Measurements from ENCODE around the gene MUTYH.

Gene MUTYH

GRCh38 chr1:45381243-45381642 lies 41.0 kb upstream of the MUTYH start:
- Histone ChIP-seq H3K4me3 (ENCODE audit: severe bottlenecking) (no peak overlapping the region), H3K9me3 (ENCODE audit: severe bottlenecking) (no peaks in the 10 kb centered on the region), H3K36me3 (ENCODE audit: low read depth) (no peaks in the 10 kb centered on the region), H3K27ac (ENCODE audit: poor library complexity, severe bottlenecking) (peak overlapping the region; percentile 36), H3K4me1 (ENCODE audit: insufficient read depth, poor library complexity, severe bottlenecking) (peaks cover 10% of the 10 kb centered on the region), H3K27me3 (ENCODE audit: insufficient read depth, poor library complexity, severe bottlenecking) (no peaks in the 10 kb centered on the region)
- DNase-seq (ENCODE audit: low spot score) (peak; percentile 61), ATAC-seq (ENCODE audit: low read depth) (peak; percentile 92)
- TF ChIP-seq CTCF (IDR thresholded peaks at IDR 0.05; ENCODE audit: poor library complexity, severe bottlenecking), result no peak

GRCh38 chr1:45380730-45381129 lies 40.5 kb upstream of the MUTYH start:
- ATAC-seq (ENCODE audit: low read depth), result no peak
- H3K4me1 ChIP-seq (ENCODE audit: insufficient read depth, poor library complexity, severe bottlenecking), result peaks cover 10% of the 10 kb centered on the region
- H3K36me3 ChIP-seq (ENCODE audit: low read depth), result no peaks in the 10 kb centered on the region
- H3K9me3 ChIP-seq (ENCODE audit: severe bottlenecking), result no peaks in the 10 kb centered on the region
- no peak overlapping the region for H3K4me3 ChIP-seq (ENCODE audit: severe bottlenecking)
- no peaks in the 10 kb centered on the region for H3K27me3 ChIP-seq (ENCODE audit: insufficient read depth, poor library complexity, severe bottlenecking)
- no peak for TF ChIP-seq CTCF (IDR thresholded peaks at IDR 0.05; ENCODE audit: poor library complexity, severe bottlenecking)
- no peak for DNase-seq (ENCODE audit: low spot score)
- H3K27ac ChIP-seq (ENCODE audit: poor library complexity, severe bottlenecking), result peak overlapping the region; percentile 36

GRCh38 chr1:45380125-45380524 lies 39.9 kb upstream of the MUTYH start:
- Histone ChIP-seq H3K27me3 (ENCODE audit: insufficient read depth, poor library complexity, severe bottlenecking) (no peaks in the 10 kb centered on the region), H3K9me3 (ENCODE audit: severe bottlenecking) (no peaks in the 10 kb centered on the region), H3K36me3 (ENCODE audit: low read depth) (no peaks in the 10 kb centered on the region), H3K4me1 (ENCODE audit: insufficient read depth, poor library complexity, severe bottlenecking) (peaks cover 10% of the 10 kb centered on the region), H3K27ac (ENCODE audit: poor library complexity, severe bottlenecking) (no peak overlapping the region), H3K4me3 (ENCODE audit: severe bottlenecking) (no peak overlapping the region)
- no peak for ATAC-seq (ENCODE audit: low read depth)
- no peak for TF ChIP-seq CTCF (IDR thresholded peaks at IDR 0.05; ENCODE audit: poor library complexity, severe bottlenecking)
- DNase-seq (ENCODE audit: low spot score), result no peak

GRCh38 chr1:45379524-45379923 lies 39.3 kb upstream of the MUTYH start:
- Histone ChIP-seq H3K27ac (ENCODE audit: poor library complexity, severe bottlenecking) (no peak overlapping the region), H3K4me1 (ENCODE audit: insufficient read depth, poor library complexity, severe bottlenecking) (peaks cover 10% of the 10 kb centered on the region), H3K36me3 (ENCODE audit: low read depth) (no peaks in the 10 kb centered on the region), H3K4me3 (ENCODE audit: severe bottlenecking) (no peak overlapping the region), H3K9me3 (ENCODE audit: severe bottlenecking) (no peaks in the 10 kb centered on the region), H3K27me3 (ENCODE audit: insufficient read depth, poor library complexity, severe bottlenecking) (no peaks in the 10 kb centered on the region)
- TF ChIP-seq CTCF (IDR thresholded peaks at IDR 0.05; ENCODE audit: poor library complexity, severe bottlenecking), result no peak
- ATAC-seq (ENCODE audit: low read depth) (no peak), DNase-seq (ENCODE audit: low spot score) (no peak)

GRCh38 chr1:45378184-45378583 lies 37.9 kb upstream of the MUTYH start:
- peaks cover 10% of the 10 kb centered on the region for H3K4me1 ChIP-seq (ENCODE audit: insufficient read depth, poor library complexity, severe bottlenecking)
- H3K27me3 ChIP-seq (ENCODE audit: insufficient read depth, poor library complexity, severe bottlenecking), result no peaks in the 10 kb centered on the region
- ATAC-seq (ENCODE audit: low read depth), result no peak
- no peaks in the 10 kb centered on the region for H3K36me3 ChIP-seq (ENCODE audit: low read depth)
- no peak for DNase-seq (ENCODE audit: low spot score)
- H3K9me3 ChIP-seq (ENCODE audit: severe bottlenecking), result no peaks in the 10 kb centered on the region
- no peak overlapping the region for H3K27ac ChIP-seq (ENCODE audit: poor library complexity, severe bottlenecking)
- no peak for TF ChIP-seq CTCF (IDR thresholded peaks at IDR 0.05; ENCODE audit: poor library complexity, severe bottlenecking)
- H3K4me3 ChIP-seq (ENCODE audit: severe bottlenecking), result no peak overlapping the region

Measured in RWPE2 (cell line).